ENCODE results near the gene DYNC2LI1. TPM values are rescaled to one million over a fixed set of nuclear protein-coding genes. Genes with fewer than 3 reads are reported as not detected.

The DYNC2LI1 gene
- total RNA-seq, 2 experiments from 2014 or later, result 13.6 to 17.7 TPM

DNA sequence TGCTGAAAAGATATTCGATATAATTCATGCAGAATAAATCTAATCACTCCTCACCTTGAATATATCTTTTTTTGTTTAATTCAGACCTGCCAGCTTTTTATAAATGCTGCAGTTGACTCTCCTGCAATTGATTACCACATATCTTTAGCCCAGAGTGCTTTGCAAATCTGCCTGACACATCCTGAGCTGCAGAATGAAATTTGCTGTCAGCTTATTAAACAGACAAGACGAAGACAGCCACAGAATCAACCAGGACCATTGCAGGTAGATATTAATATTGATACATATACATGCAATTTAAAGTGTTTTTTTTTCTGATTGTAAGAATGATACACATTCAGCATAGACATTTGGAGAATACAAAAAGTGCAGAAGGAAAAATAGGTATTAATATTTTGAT is 35.6 kb upstream of the DYNC2LI1 start:
- POLR2A ChIA-PET, result no interaction called here
- DNase-seq (ENCODE audit: low spot score), result no peak
- H2AFZ ChIP-seq (ENCODE audit: low read length), result no peak overlapping the region
- no peaks in the 10 kb centered on the region for H3K79me2 ChIP-seq (ENCODE audit: insufficient read depth, low read depth, low read length)
- intact Hi-C loops (cut with micrococcal nuclease; ENCODE audit: unreplicated experiment), result no loop called here
- no peak for TF ChIP-seq EZH2phosphoT487 (IDR thresholded peaks at IDR 0.05; ENCODE audit: borderline replicate concordance, low read depth, low read length)
- TF ChIP-seq, protein P1, sequence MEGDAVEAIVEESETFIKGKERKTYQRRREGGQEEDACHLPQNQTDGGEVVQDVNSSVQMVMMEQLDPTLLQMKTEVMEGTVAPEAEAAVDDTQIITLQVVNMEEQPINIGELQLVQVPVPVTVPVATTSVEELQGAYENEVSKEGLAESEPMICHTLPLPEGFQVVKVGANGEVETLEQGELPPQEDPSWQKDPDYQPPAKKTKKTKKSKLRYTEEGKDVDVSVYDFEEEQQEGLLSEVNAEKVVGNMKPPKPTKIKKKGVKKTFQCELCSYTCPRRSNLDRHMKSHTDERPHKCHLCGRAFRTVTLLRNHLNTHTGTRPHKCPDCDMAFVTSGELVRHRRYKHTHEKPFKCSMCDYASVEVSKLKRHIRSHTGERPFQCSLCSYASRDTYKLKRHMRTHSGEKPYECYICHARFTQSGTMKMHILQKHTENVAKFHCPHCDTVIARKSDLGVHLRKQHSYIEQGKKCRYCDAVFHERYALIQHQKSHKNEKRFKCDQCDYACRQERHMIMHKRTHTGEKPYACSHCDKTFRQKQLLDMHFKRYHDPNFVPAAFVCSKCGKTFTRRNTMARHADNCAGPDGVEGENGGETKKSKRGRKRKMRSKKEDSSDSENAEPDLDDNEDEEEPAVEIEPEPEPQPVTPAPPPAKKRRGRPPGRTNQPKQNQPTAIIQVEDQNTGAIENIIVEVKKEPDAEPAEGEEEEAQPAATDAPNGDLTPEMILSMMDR (conservative IDR thresholded peaks at IDR 0.05; ENCODE audit: low read length), result no peak
- no peaks in the 10 kb centered on the region for H3K9me3 ChIP-seq (ENCODE audit: low read length)
- H3K27ac ChIP-seq (ENCODE audit: low read depth, low read length, poor library complexity, severe bottlenecking), result no peak overlapping the region
- no peaks in the 10 kb centered on the region for H3K4me1 ChIP-seq (ENCODE audit: insufficient read depth, low read length, poor library complexity, severe bottlenecking)
- H3K4me3 ChIP-seq (ENCODE audit: low read depth, low read length, poor library complexity, severe bottlenecking), result no peak overlapping the region
- no peaks in the 10 kb centered on the region for H3K36me3 ChIP-seq (ENCODE audit: insufficient read depth, low read length)
- no peaks in the 10 kb centered on the region for H4K20me1 ChIP-seq (ENCODE audit: insufficient read depth, low read length)
- H3K9me2 ChIP-seq (ENCODE audit: insufficient read depth, low read length), result no peaks in the 10 kb centered on the region
- H3K4me2 ChIP-seq (ENCODE audit: low read length), result no peak overlapping the region
- CTCF ChIA-PET (ENCODE audit: unreplicated experiment), result no interaction called here
- BruUV-seq (replicated peaks), result no TSS peak

DNA sequence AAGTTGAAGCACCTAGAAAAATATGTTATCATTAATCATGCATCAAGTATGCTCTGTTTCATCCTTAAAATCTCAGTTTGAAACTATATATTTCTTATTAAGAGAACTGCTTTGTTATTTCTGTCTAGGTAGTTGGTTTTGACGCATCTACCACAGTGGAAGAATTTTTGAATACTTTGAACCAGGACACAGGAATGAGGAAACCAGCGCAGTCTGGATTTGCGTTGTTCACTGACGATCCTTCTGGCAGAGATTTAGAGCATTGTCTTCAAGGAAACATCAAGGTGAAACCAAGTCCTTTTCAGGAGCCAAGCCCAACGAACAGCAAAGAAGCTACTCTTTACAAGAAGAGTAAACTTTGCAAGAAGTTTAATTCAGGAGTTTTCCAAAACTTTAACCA is 30.1 kb upstream of the DYNC2LI1 start:
- no TSS peak for BruUV-seq (replicated peaks)
- no peak for DNase-seq (ENCODE audit: low spot score)
- TF ChIP-seq, protein P1 (conservative IDR thresholded peaks at IDR 0.05; ENCODE audit: low read length), result no peak
- no peak for TF ChIP-seq EZH2phosphoT487 (IDR thresholded peaks at IDR 0.05; ENCODE audit: borderline replicate concordance, low read depth, low read length)
- Histone ChIP-seq H3K9me3 (ENCODE audit: low read length) (no peaks in the 10 kb centered on the region), H4K20me1 (ENCODE audit: insufficient read depth, low read length) (no peaks in the 10 kb centered on the region), H3K36me3 (ENCODE audit: insufficient read depth, low read length) (no peaks in the 10 kb centered on the region), H3K9me2 (ENCODE audit: insufficient read depth, low read length) (no peaks in the 10 kb centered on the region), H3K4me2 (ENCODE audit: low read length) (no peak overlapping the region), H3K4me1 (ENCODE audit: insufficient read depth, low read length, poor library complexity, severe bottlenecking) (no peaks in the 10 kb centered on the region), H3K79me2 (ENCODE audit: insufficient read depth, low read depth, low read length) (no peaks in the 10 kb centered on the region), H3K27ac (ENCODE audit: low read depth, low read length, poor library complexity, severe bottlenecking) (no peak overlapping the region), H2AFZ (ENCODE audit: low read length) (no peak overlapping the region), H3K4me3 (ENCODE audit: low read depth, low read length, poor library complexity, severe bottlenecking) (no peak overlapping the region)
- POLR2A ChIA-PET, result interaction anchor here (0.7 to 1.0 kb wide), 2 partner anchors 44 to 82 kb away, joined by 3 to 4 read pairs; no protein-coding TSS in a partner anchor
- CTCF ChIA-PET (ENCODE audit: unreplicated experiment), result no interaction called here
- intact Hi-C loops (cut with micrococcal nuclease; ENCODE audit: unreplicated experiment), result no loop called here

- BruUV-seq (replicated peaks), result no TSS peak
- Histone ChIP-seq H3K79me2 (ENCODE audit: insufficient read depth, low read depth, low read length) (no peaks in the 10 kb centered on the region), H3K4me1 (ENCODE audit: insufficient read depth, low read length, poor library complexity, severe bottlenecking) (no peaks in the 10 kb centered on the region), H3K9me2 (ENCODE audit: insufficient read depth, low read length) (no peaks in the 10 kb centered on the region), H4K20me1 (ENCODE audit: insufficient read depth, low read length) (no peaks in the 10 kb centered on the region), H3K9me3 (ENCODE audit: low read length) (no peaks in the 10 kb centered on the region), H3K27ac (ENCODE audit: low read depth, low read length, poor library complexity, severe bottlenecking) (no peak overlapping the region), H3K4me2 (ENCODE audit: low read length) (no peak overlapping the region), H3K4me3 (ENCODE audit: low read depth, low read length, poor library complexity, severe bottlenecking) (no peak overlapping the region), H2AFZ (ENCODE audit: low read length) (no peak overlapping the region), H3K36me3 (ENCODE audit: insufficient read depth, low read length) (no peaks in the 10 kb centered on the region)
- TF ChIP-seq, protein P1 (conservative IDR thresholded peaks at IDR 0.05; ENCODE audit: low read length), result no peak
- TF ChIP-seq EZH2phosphoT487 (IDR thresholded peaks at IDR 0.05; ENCODE audit: borderline replicate concordance, low read depth, low read length), result no peak
- intact Hi-C loops (cut with micrococcal nuclease; ENCODE audit: unreplicated experiment), result no loop called here
- DNase-seq (ENCODE audit: low spot score), result no peak
- CTCF ChIA-PET (ENCODE audit: unreplicated experiment), result no interaction called here
- POLR2A ChIA-PET, result interaction anchor here (0.5 to 1.0 kb wide), 4 partner anchors 16 to 1727 kb away, joined by 3 to 4 read pairs (median 4); no protein-coding TSS in a partner anchor
Observed at GRCh38 chr2:43745457-43745856, 28.4 kb upstream of the DYNC2LI1 start.

Measured in OCI-LY7 (cell line).